Ascending aorta (tissue), 2 donors: Measurements from ENCODE around the gene COL15A1. TPM values are rescaled to one million over a fixed set of nuclear protein-coding genes. Genes with fewer than 3 reads are reported as not detected.

Source experiments
- DNase-seq, 2 donors: peaks; one replicate each; pipeline ENCODE4 v3.0.0-alpha.2; 2019; ENCODE audit warnings: low spot score in 2 of 2
- H3K27ac ChIP-seq, 2 donors: fragments of 200-600 bp; sonication (generic); one replicate each; pipeline ENCODE4 v1.5.1; 2016 to 2017; ENCODE audit warnings: mild to moderate bottlenecking in 1 of 2
- H3K27me3 ChIP-seq: fragments of 200-600 bp; sonication (generic); one replicate; pipeline ENCODE4 v1.5.1; 2017
- H3K36me3 ChIP-seq, 2 donors: fragments of 200-600 bp; sonication (generic); one replicate each; pipeline ENCODE4 v1.5.1; 2016
- H3K4me1 ChIP-seq, 2 donors: fragments of 200-600 bp; sonication (generic); one replicate each; pipeline ENCODE4 v1.5.1; 2016 to 2017; ENCODE audit warnings: mild to moderate bottlenecking in 1 of 2
- H3K4me3 ChIP-seq, 2 donors: fragments of 200-600 bp; sonication (generic); one replicate each; pipeline ENCODE4 v1.5.1; 2016 to 2017; ENCODE audit warnings: mild to moderate bottlenecking in 1 of 2
- H3K9me3 ChIP-seq, 2 donors: fragments of 200-600 bp; sonication (generic); one replicate each; pipeline ENCODE4 v1.5.1; 2016
- CTCF ChIP-seq, 3 experiments: fragments of 200-600 bp in 2 of 3; fragments of 450-650 bp in 1 of 3; sonication (generic) in 2 of 3; IDR thresholded peaks; one replicate each; pipeline ENCODE4 v1.5.1; 2016 to 2019; ENCODE audit warnings: antibody characterized with exemption in 3 of 3, mild to moderate bottlenecking in 1 of 3, moderate library complexity in 1 of 3
- intact Hi-C: fragments of 100-400 bp; cut with DNase I; formaldehyde crosslinking; loops from one replicate; pipeline ENCODE4 v1.15.1; 2023
- total RNA-seq: library from RNA; depleted of rRNA; stranded (reverse); fragments of >200 nt; gene quantifications from one replicate; pipeline ENCODE4 v1.1.0, GENCODE V29; 2016

The COL15A1 gene
- total RNA-seq, 1 donor from 2014 or later, result 58.6 TPM

DNA sequence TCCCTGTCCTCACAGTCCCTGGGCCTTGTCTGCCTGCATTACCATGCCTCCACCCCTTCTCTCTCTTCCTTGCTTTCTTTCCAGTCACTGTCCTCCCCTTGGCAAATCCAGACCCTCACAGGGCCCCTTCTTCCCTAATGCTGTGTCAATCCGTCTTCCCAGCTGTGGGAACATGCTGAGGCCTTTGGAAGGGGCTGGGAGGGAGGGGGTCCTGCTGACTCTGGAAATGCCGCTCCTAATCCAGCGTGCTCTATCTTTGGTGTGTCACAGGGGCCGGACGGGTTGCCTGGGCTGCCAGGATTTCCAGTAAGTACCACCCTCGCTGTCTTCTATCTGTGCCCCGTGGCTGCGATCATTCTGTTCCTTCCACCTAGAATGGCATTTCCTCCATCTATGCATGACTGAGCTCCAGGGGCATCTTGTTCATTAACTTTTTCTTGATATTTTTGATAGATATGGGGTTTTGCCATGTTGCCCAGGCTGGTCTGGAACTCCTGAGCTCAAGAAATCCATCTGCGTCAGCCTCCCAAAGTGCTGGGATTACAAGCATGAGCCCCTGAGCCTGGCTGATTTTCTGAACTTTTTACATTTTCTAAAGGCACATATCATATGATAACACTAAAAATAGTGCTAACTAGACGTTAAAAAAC is 96.7 kb downstream of the COL15A1 start:
- no peak overlapping the region for H3K4me3 ChIP-seq

DNA sequence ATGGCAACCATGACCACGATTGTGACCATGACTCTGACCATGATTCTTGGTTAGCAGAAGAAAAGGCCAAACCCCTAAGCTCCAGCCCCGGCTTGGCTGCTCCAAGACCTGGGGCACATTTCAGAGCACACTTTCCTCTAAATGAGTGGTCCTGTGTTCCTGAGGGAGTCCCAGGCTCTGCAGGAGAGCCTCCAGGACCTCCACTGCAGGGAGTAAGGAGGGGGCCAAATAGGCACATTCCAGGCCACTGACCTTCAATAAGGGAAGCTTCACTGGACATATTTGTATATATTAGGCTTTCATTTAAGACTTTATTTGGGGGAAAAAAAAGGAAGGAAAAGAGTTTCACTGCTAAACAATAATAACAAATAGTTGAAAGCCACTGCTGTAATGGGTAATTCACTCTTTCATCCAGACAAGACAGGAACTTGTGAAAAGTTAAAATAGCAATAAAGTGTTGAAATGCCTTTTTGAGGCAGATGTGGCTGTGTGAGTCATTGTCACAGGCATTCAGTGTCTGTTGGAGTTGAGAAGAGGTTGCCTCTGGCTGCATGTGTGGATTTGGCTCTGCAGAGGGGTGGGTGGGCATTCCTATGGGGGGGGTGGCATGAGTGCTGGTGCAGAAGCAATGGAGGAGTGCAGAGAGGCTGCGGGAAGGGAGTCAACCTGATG is 97.3 kb downstream of the COL15A1 start:
- Histone ChIP-seq H3K4me3 (no peak overlapping the region), H3K4me1 (no peaks in the 10 kb centered on the region), H3K36me3 (no peaks in the 10 kb centered on the region), H3K9me3 (peaks cover 0 to 9% of the 10 kb centered on the region in 2 donors), H3K27ac (no peak overlapping the region), H3K27me3 (no peaks in the 10 kb centered on the region)
- DNase-seq, result no peak
- intact Hi-C loops, result no loop called here
- no peak for TF ChIP-seq CTCF (IDR thresholded peaks at IDR 0.05)

More for the DNA sequence above, 96.7 kb downstream of the COL15A1 start:
- no peak for DNase-seq
- no peak for TF ChIP-seq CTCF (IDR thresholded peaks at IDR 0.05)
- H3K27ac ChIP-seq, result no peak overlapping the region
- intact Hi-C loops, result no loop called here
- H3K4me1 ChIP-seq, result no peaks in the 10 kb centered on the region
- H3K27me3 ChIP-seq, result no peaks in the 10 kb centered on the region
- peaks cover 0 to 9% of the 10 kb centered on the region in 2 donors for H3K9me3 ChIP-seq
- no peaks in the 10 kb centered on the region for H3K36me3 ChIP-seq

- TF ChIP-seq CTCF (IDR thresholded peaks at IDR 0.05), result no peak
- H3K4me1 ChIP-seq, result no peaks in the 10 kb centered on the region
- intact Hi-C loops, result no loop called here
These were observed 97.9 kb downstream of the COL15A1 start for GRCh38 chr9:99041618-99042017.

DNA sequence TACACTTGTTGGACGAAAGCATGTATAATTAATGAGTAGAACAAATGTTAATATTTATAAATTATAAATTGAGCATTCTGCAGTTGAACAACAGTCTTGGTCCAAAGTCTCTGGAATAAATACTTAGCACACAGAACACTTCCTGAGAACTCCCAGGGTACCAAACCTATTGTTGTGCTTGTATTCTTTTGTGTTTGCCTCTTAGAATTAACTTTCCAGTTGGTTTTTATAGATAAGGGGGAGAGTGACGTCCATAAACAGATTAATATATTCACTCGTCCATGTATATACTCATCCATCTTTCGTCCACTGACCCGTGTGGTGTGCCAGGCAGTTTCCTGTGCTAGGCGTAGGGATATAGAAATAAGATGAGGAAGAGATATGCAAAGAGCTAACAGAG is 98.9 kb downstream of the COL15A1 start:
- intact Hi-C loops, result no loop called here
- Histone ChIP-seq H3K4me1 (no peaks in the 10 kb centered on the region), H3K27ac (no peak overlapping the region), H3K27me3 (no peaks in the 10 kb centered on the region), H3K36me3 (no peaks in the 10 kb centered on the region), H3K4me3 (no peak overlapping the region), H3K9me3 (peaks cover 0 to 9% of the 10 kb centered on the region in 2 donors)
- DNase-seq, result no peak
- TF ChIP-seq CTCF (IDR thresholded peaks at IDR 0.05), result no peak

More at GRCh38 chr9:99041618-99042017, 97.9 kb downstream of the COL15A1 start:
- Histone ChIP-seq H3K9me3 (peaks cover 0 to 9% of the 10 kb centered on the region in 2 donors), H3K27ac (no peak overlapping the region), H3K27me3 (no peaks in the 10 kb centered on the region), H3K4me3 (no peak overlapping the region), H3K36me3 (no peaks in the 10 kb centered on the region)
- DNase-seq, result no peak

DNA sequence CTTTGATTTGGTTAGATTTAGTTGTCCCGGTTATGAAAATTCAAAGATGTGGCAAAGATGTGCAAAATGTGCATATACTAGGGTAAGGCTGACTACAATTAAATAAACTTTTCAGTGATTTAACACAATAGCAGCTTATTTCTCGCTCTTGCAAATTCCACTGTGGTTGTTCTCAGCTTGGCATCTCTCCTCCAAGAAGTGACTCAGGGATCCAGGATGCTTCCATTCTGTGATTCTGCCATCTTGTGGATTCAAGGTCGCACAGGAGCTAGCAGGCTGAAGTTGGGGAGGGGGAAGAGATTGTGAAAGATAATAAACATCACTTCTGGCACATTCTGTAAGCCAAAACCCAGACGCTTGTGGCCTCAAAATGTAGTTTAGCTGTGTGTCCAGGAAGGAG is 101.1 kb downstream of the COL15A1 start:
- Histone ChIP-seq H3K27me3 (no peaks in the 10 kb centered on the region), H3K9me3 (peaks cover 0 to 9% of the 10 kb centered on the region in 2 donors), H3K36me3 (no peaks in the 10 kb centered on the region), H3K4me3 (no peak overlapping the region), H3K27ac (no peak overlapping the region), H3K4me1 (no peaks in the 10 kb centered on the region)
- DNase-seq, result no peak
- TF ChIP-seq CTCF (IDR thresholded peaks at IDR 0.05), result no peak
- intact Hi-C loops, result no loop called here
